HepG2 (cell line): ENCODE results near the gene CPXM1. TPM values are rescaled to one million over a fixed set of nuclear protein-coding genes. Genes with fewer than 3 reads are reported as not detected.

Source experiments
- CENPT ChIP-seq: sonication (generic); formaldehyde crosslinking; IDR thresholded peaks from 2 replicates; pipeline ENCODE4 v1.8.0; 2022; ENCODE audit warnings: low read depth, mild to moderate bottlenecking, moderate library complexity, missing genetic modification reagents
- NR1H2 ChIP-seq: sonication (generic); formaldehyde crosslinking; IDR thresholded peaks from 2 replicates; pipeline ENCODE4 v1.8.1; 2022; ENCODE audit warnings: low read depth, missing genetic modification reagents, borderline replicate concordance
- RORA ChIP-seq: sonication (generic); formaldehyde crosslinking; IDR thresholded peaks from 2 replicates; pipeline ENCODE4 v1.5.0; 2020; ENCODE audit warnings: mild to moderate bottlenecking, missing genetic modification reagents, moderate library complexity
- SAFB2 ChIP-seq: sonication (generic); formaldehyde crosslinking; IDR thresholded peaks from 2 replicates; pipeline ENCODE4 v1.5.1; 2020; ENCODE audit warnings: missing genetic modification reagents, low read depth, mild to moderate bottlenecking, borderline replicate concordance
- ZNF430 ChIP-seq: sonication (generic); formaldehyde crosslinking; IDR thresholded peaks from 2 replicates; pipeline ENCODE4 v1.9.0; 2021; ENCODE audit warnings: mild to moderate bottlenecking, missing genetic modification reagents
- polyA plus RNA-seq, 8 experiments: library from polyadenylated mRNA; depleted of rRNA in 3 of 8; stranded (reverse) in 7 of 8; unstranded in 1 of 8; fragments of >200 nt; fragmentation: Illumina TruSeq in 4 of 8; extraction: Trizol in 4 of 8; gene quantifications; 2 replicates each; pipeline versions ENCODE4 v1.2.1 to v1.2.3, GENCODE V29; 2011 to 2016; ENCODE audit warnings: low read depth in 4 of 8, missing spikeins in 1 of 8, mixed read lengths in 1 of 8; ENCODE audit not compliant: insufficient read depth in 1 of 8
- total RNA-seq, 5 experiments: library from RNA; depleted of rRNA; stranded (reverse); fragments of >200 nt; fragmentation: Illumina TruSeq; extraction: Trizol; gene quantifications; 2 replicates each; pipeline ENCODE4 v1.2.3, GENCODE V29; 2016; ENCODE audit warnings: low read depth in 1 of 5
- TF ChIP-seq, protein P1 (sequence below): sonication (generic); formaldehyde crosslinking; IDR thresholded peaks from 2 replicates; pipeline ENCODE4 v1.4.0; 2020; ENCODE audit warnings: mild to moderate bottlenecking, missing genetic modification reagents
- TF ChIP-seq, protein P2 (sequence below): sonication (generic); formaldehyde crosslinking; IDR thresholded peaks from 2 replicates; pipeline ENCODE4 v1.4.0; 2020; ENCODE audit warnings: missing genetic modification reagents, low read depth, mild to moderate bottlenecking, borderline replicate concordance
- TF ChIP-seq, protein P3 (sequence below): sonication (generic); formaldehyde crosslinking; IDR thresholded peaks from 2 replicates; pipeline ENCODE4 v1.5.0; 2020; ENCODE audit warnings: mild to moderate bottlenecking, low read depth, missing genetic modification reagents, borderline replicate concordance
- TF ChIP-seq, protein P4 (sequence below): sonication (generic); formaldehyde crosslinking; IDR thresholded peaks from 2 replicates; pipeline ENCODE4 v1.4.0; 2020; ENCODE audit warnings: mild to moderate bottlenecking, missing genetic modification reagents, borderline replicate concordance
- TF ChIP-seq, protein P5 (sequence below): sonication (generic); formaldehyde crosslinking; IDR thresholded peaks from 2 replicates; pipeline ENCODE4; 2020; ENCODE audit warnings: missing genetic modification reagents, mild to moderate bottlenecking, borderline replicate concordance

Gene CPXM1
- total and polyA plus RNA-seq, 2 of the 13 experiments (the other 11 are each of a cell fraction or from before 2014, with no cell fraction given) = 0.07 TPM; not detected in 1

DNA sequence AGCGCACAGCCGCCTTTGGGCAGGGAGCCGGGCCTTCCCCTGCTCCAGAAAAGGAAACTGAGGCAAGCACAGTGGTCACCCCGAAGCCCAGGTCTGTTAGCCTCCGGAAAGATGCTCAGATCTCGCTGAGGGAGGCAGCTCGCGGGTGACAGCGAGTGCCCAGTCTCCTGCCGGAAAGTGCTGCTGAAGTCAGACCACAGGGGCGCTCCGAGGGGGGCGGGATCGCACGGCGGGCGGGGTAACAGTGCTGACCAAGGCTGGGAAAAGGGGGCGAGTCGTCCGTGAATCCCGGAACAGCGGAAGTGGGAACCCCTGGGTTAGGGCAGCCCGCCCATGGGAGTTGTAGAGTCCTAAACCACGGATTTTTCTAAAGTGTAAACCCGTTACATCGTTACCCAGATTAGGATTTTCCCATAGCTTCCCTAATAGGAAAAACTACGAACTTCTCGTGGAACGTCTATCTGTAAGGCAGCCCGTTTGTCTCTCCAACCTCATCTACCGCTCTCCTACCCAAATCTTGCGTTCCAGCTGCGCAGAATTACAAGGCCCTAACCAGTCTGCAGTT lies 40.6 kb upstream of the CPXM1 start (continued):
- TF ChIP-seq, protein P1, sequence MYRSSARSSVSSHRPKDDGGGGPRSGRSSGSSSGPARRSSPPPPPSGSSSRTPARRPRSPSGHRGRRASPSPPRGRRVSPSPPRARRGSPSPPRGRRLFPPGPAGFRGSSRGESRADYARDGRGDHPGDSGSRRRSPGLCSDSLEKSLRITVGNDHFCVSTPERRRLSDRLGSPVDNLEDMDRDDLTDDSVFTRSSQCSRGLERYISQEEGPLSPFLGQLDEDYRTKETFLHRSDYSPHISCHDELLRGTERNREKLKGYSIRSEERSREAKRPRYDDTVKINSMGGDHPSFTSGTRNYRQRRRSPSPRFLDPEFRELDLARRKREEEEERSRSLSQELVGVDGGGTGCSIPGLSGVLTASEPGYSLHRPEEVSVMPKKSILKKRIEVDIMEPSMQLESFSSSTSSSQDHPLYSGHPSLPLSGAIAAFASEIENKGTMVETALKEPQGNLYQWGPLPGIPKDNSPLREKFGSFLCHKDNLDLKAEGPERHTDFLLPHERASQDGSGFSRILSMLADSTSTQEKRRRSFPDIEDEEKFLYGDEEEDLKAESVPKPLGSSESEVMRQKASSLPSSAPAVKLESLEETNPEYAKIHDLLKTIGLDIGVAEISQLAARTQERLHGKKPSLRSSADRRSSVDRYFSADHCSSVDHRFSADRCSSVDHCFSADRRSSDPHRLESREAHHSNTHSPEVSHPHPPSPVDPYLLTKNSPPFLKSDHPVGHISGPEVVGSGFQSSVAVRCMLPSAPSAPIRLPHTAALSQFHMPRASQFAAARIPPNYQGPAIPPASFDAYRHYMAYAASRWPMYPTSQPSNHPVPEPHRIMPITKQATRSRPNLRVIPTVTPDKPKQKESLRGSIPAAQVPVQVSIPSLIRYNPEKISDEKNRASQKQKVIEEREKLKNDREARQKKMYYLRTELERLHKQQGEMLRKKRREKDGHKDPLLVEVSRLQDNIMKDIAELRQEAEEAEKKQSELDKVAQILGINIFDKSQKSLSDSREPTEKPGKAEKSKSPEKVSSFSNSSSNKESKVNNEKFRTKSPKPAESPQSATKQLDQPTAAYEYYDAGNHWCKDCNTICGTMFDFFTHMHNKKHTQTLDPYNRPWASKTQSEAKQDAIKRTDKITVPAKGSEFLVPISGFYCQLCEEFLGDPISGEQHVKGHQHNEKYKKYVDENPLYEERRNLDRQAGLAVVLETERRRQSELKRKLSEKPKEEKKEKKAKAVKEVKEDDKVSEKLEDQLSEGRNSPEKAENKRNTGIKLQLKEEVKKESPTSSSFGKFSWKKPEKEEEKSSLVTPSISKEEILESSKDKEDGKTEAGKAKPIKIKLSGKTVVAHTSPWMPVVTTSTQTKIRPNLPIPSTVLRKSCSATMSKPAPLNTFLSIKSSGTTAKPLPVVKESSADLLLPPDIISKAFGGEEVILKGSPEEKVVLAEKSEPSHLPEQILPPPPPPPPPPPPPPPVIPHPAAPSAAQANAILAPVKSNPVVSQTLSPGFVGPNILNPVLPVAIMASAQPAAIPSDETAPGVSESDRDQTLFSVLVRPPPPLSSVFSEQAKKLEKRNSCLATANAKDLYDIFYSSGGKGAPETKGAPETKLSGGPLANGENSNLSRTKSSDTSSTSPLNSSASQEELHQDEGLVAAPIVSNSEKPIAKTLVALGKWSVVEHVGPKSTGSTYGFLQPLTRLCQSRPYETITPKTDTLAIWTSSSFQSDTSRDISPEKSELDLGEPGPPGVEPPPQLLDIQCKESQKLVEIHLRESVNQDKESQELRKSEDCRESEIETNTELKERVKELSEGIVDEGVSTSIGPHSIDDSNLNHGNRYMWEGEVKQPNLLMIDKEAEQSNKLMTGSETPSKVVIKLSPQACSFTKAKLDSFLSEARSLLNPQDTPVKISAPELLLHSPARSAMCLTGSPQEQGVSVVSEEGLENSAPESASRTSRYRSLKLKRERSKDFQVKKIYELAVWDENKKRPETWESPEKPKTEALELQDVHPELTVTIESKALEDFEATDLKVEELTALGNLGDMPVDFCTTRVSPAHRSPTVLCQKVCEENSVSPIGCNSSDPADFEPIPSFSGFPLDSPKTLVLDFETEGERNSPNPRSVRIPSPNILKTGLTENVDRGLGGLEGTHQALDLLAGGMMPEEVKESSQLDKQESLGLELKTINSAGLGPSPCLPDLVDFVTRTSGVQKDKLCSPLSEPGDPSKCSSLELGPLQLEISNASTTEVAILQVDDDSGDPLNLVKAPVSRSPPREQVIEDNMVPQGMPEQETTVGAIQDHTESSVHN (CRISPR knock-in tag) = no peak
- TF ChIP-seq, protein P2, sequence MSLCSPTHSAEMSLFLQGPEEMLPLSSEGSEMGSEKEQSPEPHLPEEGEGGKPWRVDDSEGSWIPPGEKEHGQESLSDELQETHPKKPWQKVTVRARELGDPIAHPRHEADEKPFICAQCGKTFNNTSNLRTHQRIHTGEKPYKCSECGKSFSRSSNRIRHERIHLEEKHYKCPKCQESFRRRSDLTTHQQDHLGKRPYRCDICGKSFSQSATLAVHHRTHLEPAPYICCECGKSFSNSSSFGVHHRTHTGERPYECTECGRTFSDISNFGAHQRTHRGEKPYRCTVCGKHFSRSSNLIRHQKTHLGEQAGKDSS (CRISPR knock-in tag) = no peak
- TF ChIP-seq ZNF430 = no peak; the same call in 1 of the 2 replicates
- no peak; the same call in 1 of the 2 replicates for TF ChIP-seq SAFB2 (CRISPR knock-in tag)
- TF ChIP-seq CENPT (CRISPR knock-in tag) = 0 out of 2 replicates have a peak, but pooled peaks have one; percentile 21
- TF ChIP-seq, protein P3, sequence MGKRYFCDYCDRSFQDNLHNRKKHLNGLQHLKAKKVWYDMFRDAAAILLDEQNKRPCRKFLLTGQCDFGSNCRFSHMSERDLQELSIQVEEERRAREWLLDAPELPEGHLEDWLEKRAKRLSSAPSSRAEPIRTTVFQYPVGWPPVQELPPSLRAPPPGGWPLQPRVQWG (CRISPR knock-in tag) = no peak
- TF ChIP-seq, protein P4, sequence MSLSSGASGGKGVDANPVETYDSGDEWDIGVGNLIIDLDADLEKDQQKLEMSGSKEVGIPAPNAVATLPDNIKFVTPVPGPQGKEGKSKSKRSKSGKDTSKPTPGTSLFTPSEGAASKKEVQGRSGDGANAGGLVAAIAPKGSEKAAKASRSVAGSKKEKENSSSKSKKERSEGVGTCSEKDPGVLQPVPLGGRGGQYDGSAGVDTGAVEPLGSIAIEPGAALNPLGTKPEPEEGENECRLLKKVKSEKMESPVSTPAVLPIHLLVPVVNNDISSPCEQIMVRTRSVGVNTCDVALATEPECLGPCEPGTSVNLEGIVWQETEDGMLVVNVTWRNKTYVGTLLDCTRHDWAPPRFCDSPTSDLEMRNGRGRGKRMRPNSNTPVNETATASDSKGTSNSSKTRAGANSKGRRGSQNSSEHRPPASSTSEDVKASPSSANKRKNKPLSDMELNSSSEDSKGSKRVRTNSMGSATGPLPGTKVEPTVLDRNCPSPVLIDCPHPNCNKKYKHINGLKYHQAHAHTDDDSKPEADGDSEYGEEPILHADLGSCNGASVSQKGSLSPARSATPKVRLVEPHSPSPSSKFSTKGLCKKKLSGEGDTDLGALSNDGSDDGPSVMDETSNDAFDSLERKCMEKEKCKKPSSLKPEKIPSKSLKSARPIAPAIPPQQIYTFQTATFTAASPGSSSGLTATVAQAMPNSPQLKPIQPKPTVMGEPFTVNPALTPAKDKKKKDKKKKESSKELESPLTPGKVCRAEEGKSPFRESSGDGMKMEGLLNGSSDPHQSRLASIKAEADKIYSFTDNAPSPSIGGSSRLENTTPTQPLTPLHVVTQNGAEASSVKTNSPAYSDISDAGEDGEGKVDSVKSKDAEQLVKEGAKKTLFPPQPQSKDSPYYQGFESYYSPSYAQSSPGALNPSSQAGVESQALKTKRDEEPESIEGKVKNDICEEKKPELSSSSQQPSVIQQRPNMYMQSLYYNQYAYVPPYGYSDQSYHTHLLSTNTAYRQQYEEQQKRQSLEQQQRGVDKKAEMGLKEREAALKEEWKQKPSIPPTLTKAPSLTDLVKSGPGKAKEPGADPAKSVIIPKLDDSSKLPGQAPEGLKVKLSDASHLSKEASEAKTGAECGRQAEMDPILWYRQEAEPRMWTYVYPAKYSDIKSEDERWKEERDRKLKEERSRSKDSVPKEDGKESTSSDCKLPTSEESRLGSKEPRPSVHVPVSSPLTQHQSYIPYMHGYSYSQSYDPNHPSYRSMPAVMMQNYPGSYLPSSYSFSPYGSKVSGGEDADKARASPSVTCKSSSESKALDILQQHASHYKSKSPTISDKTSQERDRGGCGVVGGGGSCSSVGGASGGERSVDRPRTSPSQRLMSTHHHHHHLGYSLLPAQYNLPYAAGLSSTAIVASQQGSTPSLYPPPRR (CRISPR knock-in tag) = 0 out of 2 replicates have a peak, but pooled peaks have one; percentile 20
- no peak for TF ChIP-seq RORA (CRISPR knock-in tag)
- no peak for TF ChIP-seq NR1H2 (CRISPR knock-in tag)
- TF ChIP-seq, protein P5, sequence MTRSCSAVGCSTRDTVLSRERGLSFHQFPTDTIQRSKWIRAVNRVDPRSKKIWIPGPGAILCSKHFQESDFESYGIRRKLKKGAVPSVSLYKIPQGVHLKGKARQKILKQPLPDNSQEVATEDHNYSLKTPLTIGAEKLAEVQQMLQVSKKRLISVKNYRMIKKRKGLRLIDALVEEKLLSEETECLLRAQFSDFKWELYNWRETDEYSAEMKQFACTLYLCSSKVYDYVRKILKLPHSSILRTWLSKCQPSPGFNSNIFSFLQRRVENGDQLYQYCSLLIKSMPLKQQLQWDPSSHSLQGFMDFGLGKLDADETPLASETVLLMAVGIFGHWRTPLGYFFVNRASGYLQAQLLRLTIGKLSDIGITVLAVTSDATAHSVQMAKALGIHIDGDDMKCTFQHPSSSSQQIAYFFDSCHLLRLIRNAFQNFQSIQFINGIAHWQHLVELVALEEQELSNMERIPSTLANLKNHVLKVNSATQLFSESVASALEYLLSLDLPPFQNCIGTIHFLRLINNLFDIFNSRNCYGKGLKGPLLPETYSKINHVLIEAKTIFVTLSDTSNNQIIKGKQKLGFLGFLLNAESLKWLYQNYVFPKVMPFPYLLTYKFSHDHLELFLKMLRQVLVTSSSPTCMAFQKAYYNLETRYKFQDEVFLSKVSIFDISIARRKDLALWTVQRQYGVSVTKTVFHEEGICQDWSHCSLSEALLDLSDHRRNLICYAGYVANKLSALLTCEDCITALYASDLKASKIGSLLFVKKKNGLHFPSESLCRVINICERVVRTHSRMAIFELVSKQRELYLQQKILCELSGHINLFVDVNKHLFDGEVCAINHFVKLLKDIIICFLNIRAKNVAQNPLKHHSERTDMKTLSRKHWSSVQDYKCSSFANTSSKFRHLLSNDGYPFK (CRISPR knock-in tag) = no peak; the same call in 1 of the 2 replicates
